ENCODE results near the gene CFAP299. TPM values are rescaled to one million over a fixed set of nuclear protein-coding genes. Genes with fewer than 3 reads are reported as not detected.

The CFAP299 gene
- polyA plus RNA-seq, 2 of the 4 experiments (the other 2 are of a cell fraction), result not detected

- FAIRE-seq, result no peak
- Histone ChIP-seq H3K4me2 (no peak overlapping the region), H3K27ac (no peak overlapping the region), H3K4me3 (no peak overlapping the region), H3K9me3 (no peaks in the 10 kb centered on the region), H3K4me1 (no peaks in the 10 kb centered on the region)
- POLR2A ChIA-PET, result no interaction called here
- TF ChIP-seq CHD2 (IDR thresholded peaks at IDR 0.05; ENCODE audit: low read length, partially characterized antibody), result no peak
- no peak for TF ChIP-seq CTCF (IDR thresholded peaks at IDR 0.05)
- TF ChIP-seq RARB (CRISPR knock-in tag; IDR thresholded peaks at IDR 0.05), result no peak
- no peak for TF ChIP-seq RAD21 (conservative IDR thresholded peaks at IDR 0.05 in 1 of 2, IDR thresholded peaks at IDR 0.05 in 1 of 2)
- TF ChIP-seq RNF2 (IDR thresholded peaks at IDR 0.05; ENCODE audit: borderline replicate concordance, low read depth), result no peak
- no peak for TF ChIP-seq CHD4 (IDR thresholded peaks at IDR 0.05; ENCODE audit: borderline replicate concordance)
- TF ChIP-seq CBX2 (IDR thresholded peaks at IDR 0.05; ENCODE audit: borderline replicate concordance, low read depth), result no peak
- no peak for TF ChIP-seq REST (IDR thresholded peaks at IDR 0.05)
- TF ChIP-seq MAFK (IDR thresholded peaks at IDR 0.05; ENCODE audit: partially characterized antibody), result no peak
- TF ChIP-seq PHF8 (IDR thresholded peaks at IDR 0.05; ENCODE audit: borderline replicate concordance, low read depth), result no peak
- TF ChIP-seq FOSL2 (IDR thresholded peaks at IDR 0.05), result no peak
- TF ChIP-seq FOSL2 (CRISPR knock-in tag; IDR thresholded peaks at IDR 0.05), result no peak
- no peak for TF ChIP-seq FOXS1 (CRISPR knock-in tag; IDR thresholded peaks at IDR 0.05)
- TF ChIP-seq PBX3 (IDR thresholded peaks at IDR 0.05), result no peak
- no peak for TF ChIP-seq MYC (IDR thresholded peaks at IDR 0.05; ENCODE audit: borderline replicate concordance, low read length)
- TF ChIP-seq RFX5 (IDR thresholded peaks at IDR 0.05), result no peak
- TF ChIP-seq CBX8 (IDR thresholded peaks at IDR 0.05), result no peak
- 6% methylated on average over 2 of the region's 2 CpGs for WGBS (ENCODE audit: missing lambda C conversion rate)
- CTCF ChIA-PET, result no interaction called here
- no peak for ATAC-seq
- DNase-seq (ENCODE audit: low read depth in 1 of 2, low spot score in 1 of 2), result no peak
Measured at GRCh38 chr4:80594701-80595100, 259.2 kb downstream of the CFAP299 start.

GRCh38 chr4:80608281-80608980, 272.9 kb downstream of the CFAP299 start:
- CTCF ChIA-PET, result no interaction called here
- no peaks in the 10 kb centered on the region for H3K9me3 ChIP-seq
- H3K4me1 ChIP-seq, result no peaks in the 10 kb centered on the region
- DNase-seq (ENCODE audit: low read depth in 1 of 2, low spot score in 1 of 2) (no peak), ATAC-seq (no peak), FAIRE-seq (no peak)
- H3K4me2 ChIP-seq, result no peak overlapping the region
- 58% methylated on average over 3 of the region's 3 CpGs for WGBS (ENCODE audit: missing lambda C conversion rate)
- H3K4me3 ChIP-seq, result no peak overlapping the region
- TF ChIP-seq SMC3 (IDR thresholded peaks at IDR 0.05) (no peak), POLR2A (IDR thresholded peaks at IDR 0.05; ENCODE audit: low read length) (no peak), HOXB5 (CRISPR knock-in tag; IDR thresholded peaks at IDR 0.05) (no peak), RAD21 (conservative IDR thresholded peaks at IDR 0.05 in 1 of 2, IDR thresholded peaks at IDR 0.05 in 1 of 2) (no peak), KDM5A (IDR thresholded peaks at IDR 0.05) (no peak), HMGXB4 (CRISPR knock-in tag; IDR thresholded peaks at IDR 0.05; ENCODE audit: borderline replicate concordance) (no peak)
- no peak overlapping the region for H3K27ac ChIP-seq
- POLR2A ChIA-PET, result no interaction called here

All from A549 (cell line).